Heart left ventricle (tissue), 16 donors: ENCODE results near the gene ELFN1. TPM values are rescaled to one million over a fixed set of nuclear protein-coding genes. Genes with fewer than 3 reads are reported as not detected.

Experiments used
- ATAC-seq, 4 donors: fragments of 200-7000 bp; cut with Tn5 transposase; one replicate each; pipeline ENCODE4 v1.9.1; 2020 to 2022; ENCODE audit warnings: moderate library complexity in 4 of 4, mild to moderate bottlenecking in 3 of 4, moderate number of reproducible peaks in 1 of 4
- DNase-seq, 5 donors: peaks; one replicate each; pipeline ENCODE4 v3.0.0-alpha.2; 2020
- H3K27ac ChIP-seq, 12 donors: fragments of 200-600 bp; sonication (generic) in 4 of 12; one replicate each; pipeline versions ENCODE4 v1.5.0 to v1.8.0; 2016 to 2022; ENCODE audit warnings: mild to moderate bottlenecking in 2 of 12
- H3K27me3 ChIP-seq, 9 donors: fragments of 200-600 bp; sonication (generic) in 2 of 9; one replicate each; pipeline versions ENCODE4 v1.5.1 to v1.8.0; 2016 to 2022; ENCODE audit warnings: mild to moderate bottlenecking in 3 of 9
- H3K36me3 ChIP-seq, 9 donors: fragments of 200-600 bp; sonication (generic) in 2 of 9; one replicate each; pipeline versions ENCODE4 v1.5.0 to v1.8.0; 2018 to 2022; ENCODE audit warnings: mild to moderate bottlenecking in 2 of 9
- H3K4me1 ChIP-seq, 12 donors: fragments of 200-600 bp; sonication (generic) in 4 of 12; one replicate each; pipeline versions ENCODE4 v1.5.0 to v1.8.0; 2016 to 2022; ENCODE audit warnings: mild to moderate bottlenecking in 3 of 12
- H3K4me3 ChIP-seq, 12 donors: fragments of 200-600 bp; sonication (generic) in 4 of 12; one replicate each; pipeline versions ENCODE4 v1.5.0 to v1.8.0; 2017 to 2022; ENCODE audit warnings: mild to moderate bottlenecking in 9 of 12, moderate library complexity in 4 of 12
- H3K9me3 ChIP-seq, 12 donors: fragments of 200-600 bp; sonication (generic) in 4 of 12; one replicate each; pipeline versions ENCODE4 v1.5.0 to v1.8.0; 2016 to 2022; ENCODE audit warnings: mild to moderate bottlenecking in 1 of 12
- POLR2A ChIP-seq, 2 donors: fragments of 450-650 bp; IDR thresholded peaks; one replicate each; pipeline ENCODE4 v1.6.1; 2017; ENCODE audit warnings: antibody characterized with exemption in 2 of 2, mild to moderate bottlenecking in 2 of 2, moderate library complexity in 2 of 2
- WGBS, 4 donors: extraction: QIAGEN DNeasy Blood & Tissue Kit in 2 of 4; methylation state at CpG; one replicate each; pipeline versions ENCODE4 v1.1.5 to v1.1.7; 2013 to 2018; 5-methylcytosine and 5-hydroxymethylcytosine counted together
- intact Hi-C, 10 donors: fragments of 100-400 bp; cut with DNase I; formaldehyde crosslinking; loops; one replicate each; pipeline versions ENCODE4 v1.11.1 to v1.14.2; 2022
- polyA plus RNA-seq, 2 donors: library from polyadenylated mRNA; stranded (reverse); fragments of 200-250 nt; gene quantifications; one replicate each; pipeline ENCODE4 v1.2.3, GENCODE V29; 2013
- total RNA-seq, 9 donors: library from RNA; depleted of rRNA in 2 of 9; stranded (reverse); fragments of >200 nt in 2 of 9; fragmentation: NEBNext Ultra II Directional in 3 of 9; extraction: Animal tissue kit (Norgen Biotek cat#: 25700) in 3 of 9; gene quantifications; one replicate each; pipeline versions ENCODE4 v1.1.0 to v1.2.4, GENCODE V29; 2016 to 2023
- TF ChIP-seq, protein P1 (sequence below), 12 donors: fragments of 200-600 bp; sonication (generic) in 4 of 12; IDR thresholded peaks; one replicate each; pipeline versions ENCODE4 v1.5.0 to v1.8.0; 2018 to 2022; ENCODE audit warnings: antibody characterized with exemption in 12 of 12, mild to moderate bottlenecking in 5 of 12
- donor health status: ischemic (EF 13 %, LVEDD 7.1; RV severe dilation, severe dysfunction).
- donor health status: healthy with polysubstance abuse.
- donor health status: DM: no; HTN: yes; CAD: no.
- donor health status: DM: no; HTN: no; CAD: no.
- donor health status: ischemic (EF 25% LVEDD 6.9; RV normal size, moderate dysfunction).
- donor health status: ischemic (EF 25% LVEDD 5.7; RV mildly dilated, moderate dysfunction).
- donor health status: healthy.
- donor health status: DM: yes; HTN: yes; CAD: no.
- donor health status: ischemic (EF 35%, LVEDD 5.7; RV mildly dilated, moderate dysfunction).
- donor health status: nonischemic (EF 11% LVEDD 7.7; RV severe dilation, severe dysfunction).
- donor health status: DM: yes; HTN: yes; CAD: no.
- donor health status: PGD.
- donor health status: ischemic (EF 29% LVEDD 5.4; RV normal size, mild dysfunction).
- donor health status: nonischemic (EF 23%, LVEDD 6.1; RV moderate dilation, normal function).

Gene ELFN1
- total and polyA plus RNA-seq, 11 donors = 2.6 to 18.6 (median 6.6) TPM

- Histone ChIP-seq H3K4me3 (no peak overlapping the region), H3K4me1 (no peaks in the 10 kb centered on the region), H3K27ac (no peak overlapping the region), H3K27me3 (peaks cover 0 to 7% (median 0%) of the 10 kb centered on the region in 9 donors), H3K9me3 (peaks cover 0 to 17% (median 5%) of the 10 kb centered on the region in 12 donors), H3K36me3 (no peaks in the 10 kb centered on the region)
- intact Hi-C loops = no loop called here
- WGBS, 4 donors = 91 to 96% (median 93%) methylated on average over 23 to 30 of the region's 30 CpGs
- DNase-seq (peak in 2 of 5 donors; percentile 5 to 48), ATAC-seq (peak in 1 of 4 donors; percentile 5)
- TF ChIP-seq POLR2A (IDR thresholded peaks at IDR 0.05) = no peak
- TF ChIP-seq, protein P1, sequence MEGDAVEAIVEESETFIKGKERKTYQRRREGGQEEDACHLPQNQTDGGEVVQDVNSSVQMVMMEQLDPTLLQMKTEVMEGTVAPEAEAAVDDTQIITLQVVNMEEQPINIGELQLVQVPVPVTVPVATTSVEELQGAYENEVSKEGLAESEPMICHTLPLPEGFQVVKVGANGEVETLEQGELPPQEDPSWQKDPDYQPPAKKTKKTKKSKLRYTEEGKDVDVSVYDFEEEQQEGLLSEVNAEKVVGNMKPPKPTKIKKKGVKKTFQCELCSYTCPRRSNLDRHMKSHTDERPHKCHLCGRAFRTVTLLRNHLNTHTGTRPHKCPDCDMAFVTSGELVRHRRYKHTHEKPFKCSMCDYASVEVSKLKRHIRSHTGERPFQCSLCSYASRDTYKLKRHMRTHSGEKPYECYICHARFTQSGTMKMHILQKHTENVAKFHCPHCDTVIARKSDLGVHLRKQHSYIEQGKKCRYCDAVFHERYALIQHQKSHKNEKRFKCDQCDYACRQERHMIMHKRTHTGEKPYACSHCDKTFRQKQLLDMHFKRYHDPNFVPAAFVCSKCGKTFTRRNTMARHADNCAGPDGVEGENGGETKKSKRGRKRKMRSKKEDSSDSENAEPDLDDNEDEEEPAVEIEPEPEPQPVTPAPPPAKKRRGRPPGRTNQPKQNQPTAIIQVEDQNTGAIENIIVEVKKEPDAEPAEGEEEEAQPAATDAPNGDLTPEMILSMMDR (IDR thresholded peaks at IDR 0.05) = no peak
These were observed 8.7 kb downstream of the ELFN1 start for GRCh38 chr7:1678571-1679325.

DNA sequence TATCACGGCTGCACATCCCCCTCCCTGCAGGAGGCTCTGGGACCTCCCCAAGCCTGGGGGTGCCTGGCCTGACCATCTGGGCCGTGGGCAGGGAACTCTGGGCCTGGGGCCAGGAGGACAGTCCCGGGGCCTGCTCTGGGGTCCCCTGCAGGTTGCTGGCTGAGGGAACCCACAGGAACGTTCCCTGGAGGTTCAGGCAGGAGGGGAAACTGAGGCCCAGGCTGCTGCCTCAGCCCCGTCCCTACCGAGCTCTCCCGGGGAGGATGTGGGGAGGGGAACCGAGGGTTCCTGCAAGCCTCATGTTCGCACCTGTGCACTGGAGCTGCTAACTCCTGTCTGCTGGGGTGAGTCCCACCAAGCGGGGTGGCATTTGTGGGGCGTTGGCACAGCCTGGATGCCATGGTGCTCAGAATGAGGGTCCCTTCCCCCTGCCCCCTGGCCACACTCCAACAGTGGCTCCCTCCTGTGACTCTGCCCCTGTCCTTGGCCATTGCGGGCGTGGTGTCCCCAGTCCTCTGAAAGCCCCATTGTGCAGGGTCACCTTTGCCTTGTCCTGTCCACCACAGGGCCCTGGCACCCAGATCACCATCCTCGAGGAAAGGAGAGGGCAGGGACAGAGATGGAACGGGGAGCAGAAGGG lies 9.4 kb downstream of the ELFN1 start:
- Histone ChIP-seq H3K4me3 (no peak overlapping the region), H3K27ac (no peak overlapping the region), H3K36me3 (no peaks in the 10 kb centered on the region), H3K4me1 (no peaks in the 10 kb centered on the region), H3K9me3 (peaks cover 0 to 24% (median 10%) of the 10 kb centered on the region in 12 donors), H3K27me3 (peaks cover 0 to under 1% (median 0%) of the 10 kb centered on the region in 9 donors)
- no peak for TF ChIP-seq POLR2A (IDR thresholded peaks at IDR 0.05)
- TF ChIP-seq, protein P1 (IDR thresholded peaks at IDR 0.05) = no peak
- peak in 1 of 4 donors; percentile 8 for ATAC-seq
- peak in 2 of 5 donors; percentile 16 to 48 for DNase-seq
- WGBS, 4 donors = 78 to 87% (median 86%) methylated on average over 11 to 15 of the region's 15 CpGs
- intact Hi-C loops = no loop called here

GRCh38 chr7:1679966-1680730 lies 10.1 kb downstream of the ELFN1 start:
- 90 to 93% (median 92%) methylated on average over 22 of the region's 22 CpGs for WGBS, 4 donors
- H3K4me3 ChIP-seq = no peak overlapping the region
- DNase-seq = peak in 2 of 5 donors; percentile 13 to 33
- H3K27me3 ChIP-seq = no peaks in the 10 kb centered on the region
- no peak for ATAC-seq
- intact Hi-C loops = no loop called here
- no peak overlapping the region for H3K27ac ChIP-seq
- peaks cover 0 to 31% (median 15%) of the 10 kb centered on the region in 12 donors for H3K9me3 ChIP-seq
- no peaks in the 10 kb centered on the region for H3K36me3 ChIP-seq
- TF ChIP-seq, protein P1 (IDR thresholded peaks at IDR 0.05) = no peak
- no peak for TF ChIP-seq POLR2A (IDR thresholded peaks at IDR 0.05)
- no peaks in the 10 kb centered on the region for H3K4me1 ChIP-seq

- DNase-seq = peak in 1 of 5 donors; percentile 11
- Histone ChIP-seq H3K9me3 (peaks cover 0 to 34% (median 19%) of the 10 kb centered on the region in 12 donors), H3K27ac (no peak overlapping the region), H3K36me3 (no peaks in the 10 kb centered on the region), H3K4me3 (no peak overlapping the region), H3K27me3 (no peaks in the 10 kb centered on the region), H3K4me1 (no peaks in the 10 kb centered on the region)
- intact Hi-C loops = no loop called here
- ATAC-seq = no peak
- WGBS, 4 donors = 93 to 94% (median 93%) methylated on average over 9 of the region's 9 CpGs
- no peak for TF ChIP-seq POLR2A (IDR thresholded peaks at IDR 0.05)
- TF ChIP-seq, protein P1 (IDR thresholded peaks at IDR 0.05) = no peak
These were observed 11.5 kb downstream of the ELFN1 start for GRCh38 chr7:1681581-1681980.
